BJ (cell line): Measurements from ENCODE around the gene MAJIN. TPM values are rescaled to one million over a fixed set of nuclear protein-coding genes. Genes with fewer than 3 reads are reported as not detected.

Experiments
- CTCF ChIA-PET: fragments of 350-600 bp; formaldehyde crosslinking; extraction: SDS; loops from one replicate; lab custom pipeline; 2021; ENCODE audit warnings: antibody characterized with exemption, inconsistent platforms; lab: Yijun Ruan, JAX
- POLR2A ChIA-PET: fragments of 300-600 bp; sonication (Branson Sonifier 250); formaldehyde crosslinking; extraction: SDS; loops from one replicate; lab custom pipeline; 2021; ENCODE audit warnings: antibody characterized with exemption; lab: Charles Lee
- DNase-seq: peaks from one replicate; pipeline ENCODE4 v3.0.0-alpha.2; 2011; ENCODE audit warnings: low read depth
- H3K27me3 ChIP-seq: 2 replicates; pipeline ENCODE4 v1.6.0; 2011; ENCODE audit warnings: low read length; ENCODE audit not compliant: control insufficient read depth, insufficient read depth
- H3K36me3 ChIP-seq: 2 replicates; pipeline ENCODE4 v1.5.1; 2011; ENCODE audit warnings: low read length; ENCODE audit not compliant: control insufficient read depth, insufficient read depth
- H3K4me3 ChIP-seq: 2 replicates; pipeline ENCODE4 v1.5.1; 2011; ENCODE audit warnings: low read depth, mild to moderate bottlenecking, control low read depth, low read length
- polyA plus RNA-seq: library from polyadenylated mRNA; depleted of rRNA; stranded (reverse); fragments of >200 nt; gene quantifications from 2 replicates; pipeline ENCODE4 v1.2.3, GENCODE V29; 2011
- TF ChIP-seq, protein P1 (sequence below): IDR thresholded peaks from 2 replicates; pipeline ENCODE4 v1.5.1; 2011; ENCODE audit warnings: low read depth, mild to moderate bottlenecking, control low read depth, inconsistent platforms, low read length, moderate library complexity; ENCODE audit not compliant: insufficient read depth

MAJIN gene
- polyA plus RNA-seq, 1 experiment, result not detected

DNA sequence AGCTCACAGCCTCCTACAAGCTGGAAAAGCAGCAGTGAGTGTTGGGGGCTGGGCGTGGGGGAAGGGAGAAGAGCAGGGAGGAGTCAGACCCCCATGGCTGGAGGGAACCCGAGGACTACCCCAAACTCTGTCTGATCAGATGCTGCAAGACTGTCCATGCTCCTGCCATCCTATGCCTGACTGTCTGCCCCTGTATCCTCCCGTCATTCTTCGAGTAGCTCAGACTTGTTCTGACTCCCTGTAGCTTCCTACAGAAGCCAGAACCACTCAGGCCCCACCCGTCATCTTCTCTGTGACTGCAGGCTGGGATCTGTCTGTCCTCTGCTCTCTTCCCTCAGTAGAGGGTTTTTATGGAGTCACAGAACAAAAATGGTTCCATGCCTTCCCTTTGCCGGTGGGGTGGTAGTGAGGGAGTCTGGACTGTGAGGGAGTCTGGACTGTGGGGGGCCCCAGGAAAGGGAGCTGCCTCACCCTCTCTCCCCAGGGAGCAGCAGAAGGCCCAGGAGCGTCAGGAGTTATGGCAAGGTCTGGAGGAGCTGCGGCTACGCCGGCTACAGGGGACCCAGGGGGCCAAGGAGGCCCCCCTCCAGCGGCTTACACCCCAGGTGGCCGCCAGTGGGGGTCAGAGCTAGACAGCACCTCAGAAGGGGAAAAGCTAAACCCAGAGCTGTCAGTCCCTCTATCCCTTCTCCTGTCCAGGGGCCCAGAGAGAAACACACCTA is 38.5 kb downstream of the MAJIN start:
- Histone ChIP-seq H3K36me3 (peaks cover 34% of the 10 kb centered on the region), H3K4me3 (no peak overlapping the region), H3K27me3 (0 out of 2 replicates have a peak, but pooled peaks cover 2% of the 10 kb centered on the region)
- POLR2A ChIA-PET, result no interaction called here
- CTCF ChIA-PET, result interaction anchor here (1.1 kb wide), 1 partner anchor 63 kb away, joined by 4 read pairs; the partner anchor contains the start of gene BATF2
- TF ChIP-seq, protein P1, sequence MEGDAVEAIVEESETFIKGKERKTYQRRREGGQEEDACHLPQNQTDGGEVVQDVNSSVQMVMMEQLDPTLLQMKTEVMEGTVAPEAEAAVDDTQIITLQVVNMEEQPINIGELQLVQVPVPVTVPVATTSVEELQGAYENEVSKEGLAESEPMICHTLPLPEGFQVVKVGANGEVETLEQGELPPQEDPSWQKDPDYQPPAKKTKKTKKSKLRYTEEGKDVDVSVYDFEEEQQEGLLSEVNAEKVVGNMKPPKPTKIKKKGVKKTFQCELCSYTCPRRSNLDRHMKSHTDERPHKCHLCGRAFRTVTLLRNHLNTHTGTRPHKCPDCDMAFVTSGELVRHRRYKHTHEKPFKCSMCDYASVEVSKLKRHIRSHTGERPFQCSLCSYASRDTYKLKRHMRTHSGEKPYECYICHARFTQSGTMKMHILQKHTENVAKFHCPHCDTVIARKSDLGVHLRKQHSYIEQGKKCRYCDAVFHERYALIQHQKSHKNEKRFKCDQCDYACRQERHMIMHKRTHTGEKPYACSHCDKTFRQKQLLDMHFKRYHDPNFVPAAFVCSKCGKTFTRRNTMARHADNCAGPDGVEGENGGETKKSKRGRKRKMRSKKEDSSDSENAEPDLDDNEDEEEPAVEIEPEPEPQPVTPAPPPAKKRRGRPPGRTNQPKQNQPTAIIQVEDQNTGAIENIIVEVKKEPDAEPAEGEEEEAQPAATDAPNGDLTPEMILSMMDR, result no peak
- no peak for DNase-seq

DNA sequence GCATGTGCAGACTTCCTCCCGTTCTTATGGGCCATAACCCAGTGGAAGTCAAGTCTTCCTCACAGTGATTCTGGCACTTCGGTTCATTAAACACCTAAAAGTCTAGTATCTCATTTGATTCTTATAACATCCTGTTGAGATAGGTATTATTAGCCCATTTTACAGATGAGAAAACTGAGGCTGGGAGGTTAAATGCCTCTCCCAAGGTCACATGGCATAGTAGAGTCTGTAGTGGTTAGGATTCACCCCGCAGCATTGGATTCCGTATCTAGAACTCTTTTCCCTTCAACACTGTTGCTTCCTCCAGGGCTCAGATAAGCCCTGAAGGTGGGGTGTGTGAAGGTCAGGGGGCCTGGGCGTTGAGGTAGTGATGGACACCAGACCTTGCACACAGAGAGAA is 39.6 kb downstream of the MAJIN start:
- Histone ChIP-seq H3K36me3 (peaks cover 37% of the 10 kb centered on the region), H3K27me3 (no peaks in the 10 kb centered on the region), H3K4me3 (no peak overlapping the region)
- TF ChIP-seq, protein P1, result no peak
- ChIA-PET CTCF (interaction anchor here (1.2 kb wide), 1 partner anchor 82 kb away, joined by 4 read pairs; the partner anchor contains the start of gene ARL2), POLR2A (no interaction called here)
- no peak for DNase-seq

DNA sequence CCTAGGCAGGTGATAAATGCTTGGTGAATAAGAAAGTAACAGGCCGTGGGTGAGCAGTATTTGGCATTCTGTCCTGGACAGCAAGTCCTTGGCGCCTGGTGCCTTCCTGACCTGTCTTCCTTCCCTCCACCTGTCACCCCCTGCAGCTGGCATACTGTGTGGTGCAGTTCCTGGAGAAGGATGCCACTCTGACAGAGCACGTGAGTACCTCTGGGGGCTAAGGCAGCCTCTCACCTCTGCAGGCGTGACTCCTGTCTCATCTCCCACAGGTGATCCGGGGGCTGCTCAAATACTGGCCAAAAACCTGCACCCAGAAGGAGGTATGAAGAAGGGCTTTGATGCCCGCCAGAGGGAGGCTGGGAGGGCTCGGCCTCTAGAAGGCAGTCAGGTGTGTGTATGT is 40.6 kb downstream of the MAJIN start:
- no peak overlapping the region for H3K4me3 ChIP-seq
- CTCF ChIA-PET, result interaction anchor here (1.2 kb wide), 1 partner anchor 83 kb away, joined by 4 read pairs; the partner anchor contains the start of gene ARL2
- POLR2A ChIA-PET, result no interaction called here
- no peak for DNase-seq
- no peaks in the 10 kb centered on the region for H3K27me3 ChIP-seq
- peaks cover 39% of the 10 kb centered on the region for H3K36me3 ChIP-seq
- TF ChIP-seq, protein P1, result no peak

DNA sequence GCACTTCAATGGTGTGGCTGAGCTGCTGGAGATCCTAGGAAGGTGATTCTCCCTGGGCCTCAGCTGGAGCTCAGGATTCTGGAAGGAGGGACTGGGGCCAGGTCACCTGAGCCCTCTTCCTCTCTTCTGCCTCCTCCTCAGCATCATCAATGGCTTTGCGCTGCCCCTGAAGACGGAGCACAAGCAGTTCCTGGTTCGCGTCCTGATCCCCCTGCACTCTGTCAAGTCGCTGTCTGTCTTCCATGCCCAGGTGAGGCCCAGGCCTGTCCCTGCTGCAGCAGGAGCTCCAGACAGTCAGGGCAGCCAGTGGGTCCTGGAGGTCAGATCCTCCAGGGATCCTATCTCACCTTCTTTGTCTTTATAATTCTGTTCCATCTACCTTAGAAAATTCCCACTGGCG is 41.6 kb downstream of the MAJIN start:
- Histone ChIP-seq H3K36me3 (peaks cover 39% of the 10 kb centered on the region), H3K4me3 (no peak overlapping the region), H3K27me3 (no peaks in the 10 kb centered on the region)
- ChIA-PET CTCF (interaction anchor here (0.8 kb wide), 1 partner anchor 66 kb away, joined by 4 read pairs; the partner anchor contains the start of gene BATF2), POLR2A (interaction anchor here (0.6 kb wide), 1 partner anchor 147 kb away, joined by 9 read pairs; no protein-coding TSS in a partner anchor)
- DNase-seq, result no peak
- TF ChIP-seq, protein P1, result no peak

DNA sequence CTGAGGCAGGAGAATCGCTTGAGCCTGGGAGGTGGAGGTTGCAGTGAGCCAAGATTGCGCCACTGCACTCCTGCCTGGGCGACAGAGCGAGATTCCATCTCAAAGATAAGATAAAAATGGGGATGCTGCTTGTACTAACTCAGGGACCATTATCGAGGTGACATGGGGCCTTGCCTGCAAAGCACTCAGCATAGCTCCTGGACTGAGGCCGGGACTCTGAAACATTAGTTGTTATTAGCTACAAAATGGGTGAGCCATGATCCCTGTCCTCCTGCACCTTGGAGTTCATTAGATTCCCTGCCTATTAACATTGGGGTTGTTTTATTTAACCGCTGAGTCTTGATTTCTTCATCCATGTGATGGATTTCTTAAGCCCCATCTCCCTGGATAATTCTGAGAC is 42.3 kb downstream of the MAJIN start:
- POLR2A ChIA-PET, result interaction anchor here (0.6 kb wide), 2 partner anchors 35 to 146 kb away, joined by 3 to 9 read pairs; no protein-coding TSS in a partner anchor
- H3K27me3 ChIP-seq, result no peaks in the 10 kb centered on the region
- H3K36me3 ChIP-seq, result peaks cover 38% of the 10 kb centered on the region
- CTCF ChIA-PET, result no interaction called here
- no peak for DNase-seq
- H3K4me3 ChIP-seq, result no peak overlapping the region
- TF ChIP-seq, protein P1, result no peak
